ENCODE measurements around the gene OBSCN.

The OBSCN gene

DNA sequence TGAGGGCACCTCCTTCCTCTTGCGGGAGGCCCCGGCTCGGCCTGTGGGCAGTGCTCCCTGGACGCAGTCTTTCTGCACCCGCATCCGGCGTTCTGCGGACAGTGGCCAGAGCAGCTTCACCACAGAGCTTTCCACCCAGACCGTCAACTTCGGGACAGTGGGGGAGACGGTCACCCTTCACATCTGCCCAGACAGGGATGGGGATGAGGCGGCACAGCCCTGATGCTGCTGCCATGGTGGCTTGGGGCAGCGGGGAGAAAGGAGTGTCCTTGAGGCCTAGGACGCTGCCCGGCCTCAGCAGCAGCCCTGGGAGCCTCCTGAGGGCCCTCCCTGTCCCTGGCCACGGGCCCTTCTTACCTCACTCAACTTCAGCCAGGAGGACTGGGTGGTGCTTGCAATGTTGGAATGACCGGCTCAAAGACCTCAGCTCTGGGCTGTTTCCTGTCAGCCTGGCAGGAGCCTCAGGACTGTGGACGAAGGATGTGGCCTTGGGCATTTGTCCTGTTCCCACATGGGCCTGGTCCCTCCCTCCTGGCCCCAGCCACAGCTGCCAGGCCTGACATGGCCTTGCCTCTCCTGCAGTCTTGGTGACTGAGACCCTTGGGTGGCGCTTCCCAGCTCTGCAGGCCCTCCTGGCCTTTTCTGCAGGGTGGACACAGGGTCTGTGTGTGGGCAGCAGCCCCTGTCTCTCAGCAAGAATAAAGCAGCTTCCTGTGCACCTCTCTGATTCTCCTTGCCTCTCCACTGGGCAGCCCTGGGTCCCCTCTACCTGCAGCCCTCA is 152.9 kb downstream of the OBSCN start:
- DNase-seq = no peak

DNA sequence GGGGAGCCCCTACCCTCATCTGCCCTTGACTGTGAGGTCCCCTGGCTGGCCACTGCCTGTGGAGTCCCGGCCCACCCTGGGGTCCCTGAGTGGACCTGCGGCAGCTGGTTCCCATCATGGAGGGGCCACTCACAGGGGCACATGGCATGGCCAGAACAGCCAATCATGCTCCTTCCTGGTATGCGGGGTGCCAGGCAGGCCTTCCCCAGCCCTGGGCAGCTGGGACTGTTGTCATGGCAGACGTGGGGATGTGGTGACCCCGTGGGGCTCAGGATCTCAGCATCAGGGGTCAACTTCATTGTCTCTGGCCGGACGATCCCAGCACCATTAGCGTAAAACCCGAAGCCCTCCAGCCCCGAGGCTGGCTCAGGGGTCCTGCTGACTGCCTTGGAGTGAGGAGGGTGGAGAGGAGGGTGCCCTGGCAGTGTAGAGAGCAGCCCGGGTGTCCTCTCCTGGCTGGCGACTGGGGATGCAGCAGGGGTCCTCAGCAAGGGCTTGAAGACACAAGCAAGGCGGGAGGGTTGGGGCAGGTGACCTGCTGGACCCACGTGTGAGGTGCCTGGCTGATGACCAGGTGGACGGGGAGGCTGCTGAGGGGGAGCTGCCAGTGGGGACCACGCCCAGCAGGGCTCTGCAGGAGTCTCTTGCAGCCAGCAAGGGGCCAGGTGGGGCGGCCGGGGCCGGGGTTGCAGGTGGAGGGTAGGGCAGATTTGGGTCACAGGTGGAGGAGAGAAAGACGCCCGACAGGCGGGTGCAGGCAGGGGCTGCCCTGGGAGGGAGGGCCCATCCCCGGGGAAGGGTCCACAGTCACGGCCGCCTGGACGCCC is 153.7 kb downstream of the OBSCN start:
- DNase-seq = no peak

GRCh38 chr1:228362141-228362883 is 154.5 kb downstream of the OBSCN start:
- no peak for DNase-seq

GRCh38 chr1:228362884-228363450 is 155.1 kb downstream of the OBSCN start:
- DNase-seq = no peak

- no peak for DNase-seq
These were observed 155.8 kb downstream of the OBSCN start for GRCh38 chr1:228363686-228364067.

DNA sequence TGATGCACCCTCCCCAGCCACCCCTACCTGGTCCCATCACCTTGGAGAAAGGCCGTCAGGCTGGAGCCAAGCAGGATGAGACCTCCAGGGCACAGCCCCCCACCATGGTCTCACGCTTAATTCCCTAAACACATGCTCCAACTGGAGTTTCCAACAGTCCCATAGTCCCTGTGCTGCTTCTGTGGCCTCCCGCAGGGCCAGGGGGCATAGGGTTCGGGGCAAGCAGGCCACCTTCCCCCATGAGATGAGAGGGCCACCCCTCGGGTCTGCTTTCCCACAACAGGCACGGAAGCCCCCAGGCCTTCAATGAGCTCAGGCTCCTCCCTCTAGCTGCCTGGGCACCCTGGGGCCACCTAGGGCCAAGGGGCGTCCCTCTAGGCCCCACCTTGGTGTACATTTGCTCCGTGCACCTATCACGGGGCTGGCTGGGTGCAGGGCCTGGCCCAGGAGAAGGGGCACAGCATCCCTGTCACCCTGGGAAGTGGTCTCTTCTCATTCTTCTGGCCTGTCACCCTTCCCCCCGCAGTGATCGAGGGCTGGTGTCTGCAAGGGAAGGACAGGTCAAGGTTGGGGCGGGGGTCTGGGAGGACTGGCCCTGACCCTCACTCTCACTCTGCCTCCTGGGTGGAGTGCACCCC is 156.3 kb downstream of the OBSCN start:
- no peak for DNase-seq

DNA sequence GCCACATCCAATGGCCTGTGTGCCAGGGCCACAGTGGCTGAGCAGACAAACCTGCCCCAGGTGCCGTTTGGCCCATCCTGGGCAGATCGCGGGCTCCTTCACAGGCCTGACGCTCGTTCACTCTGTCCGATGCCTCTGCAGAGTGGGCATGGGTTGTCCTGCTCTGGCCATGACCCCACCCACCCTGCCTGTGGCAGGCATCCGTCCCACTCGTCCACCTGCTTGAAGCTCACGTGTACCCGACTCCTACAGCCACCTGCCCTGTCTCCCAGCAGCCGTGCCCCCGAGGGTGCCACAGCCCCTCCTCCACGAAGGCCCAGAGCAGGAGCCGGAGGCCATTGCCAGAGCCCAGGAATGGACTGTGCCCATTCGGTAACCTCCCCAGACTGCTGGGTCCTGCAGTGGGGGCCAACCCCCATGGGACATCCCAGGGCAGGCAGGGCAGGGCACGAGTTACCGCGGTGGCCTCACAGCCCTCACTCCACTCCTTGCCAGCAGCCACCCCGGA is 156.9 kb downstream of the OBSCN start:
- no peak for DNase-seq

GRCh38 chr1:228365271-228366061 is 157.6 kb downstream of the OBSCN start:
- DNase-seq = no peak

GRCh38 chr1:228366062-228366865 is 158.4 kb downstream of the OBSCN start:
- no peak for DNase-seq

DNA sequence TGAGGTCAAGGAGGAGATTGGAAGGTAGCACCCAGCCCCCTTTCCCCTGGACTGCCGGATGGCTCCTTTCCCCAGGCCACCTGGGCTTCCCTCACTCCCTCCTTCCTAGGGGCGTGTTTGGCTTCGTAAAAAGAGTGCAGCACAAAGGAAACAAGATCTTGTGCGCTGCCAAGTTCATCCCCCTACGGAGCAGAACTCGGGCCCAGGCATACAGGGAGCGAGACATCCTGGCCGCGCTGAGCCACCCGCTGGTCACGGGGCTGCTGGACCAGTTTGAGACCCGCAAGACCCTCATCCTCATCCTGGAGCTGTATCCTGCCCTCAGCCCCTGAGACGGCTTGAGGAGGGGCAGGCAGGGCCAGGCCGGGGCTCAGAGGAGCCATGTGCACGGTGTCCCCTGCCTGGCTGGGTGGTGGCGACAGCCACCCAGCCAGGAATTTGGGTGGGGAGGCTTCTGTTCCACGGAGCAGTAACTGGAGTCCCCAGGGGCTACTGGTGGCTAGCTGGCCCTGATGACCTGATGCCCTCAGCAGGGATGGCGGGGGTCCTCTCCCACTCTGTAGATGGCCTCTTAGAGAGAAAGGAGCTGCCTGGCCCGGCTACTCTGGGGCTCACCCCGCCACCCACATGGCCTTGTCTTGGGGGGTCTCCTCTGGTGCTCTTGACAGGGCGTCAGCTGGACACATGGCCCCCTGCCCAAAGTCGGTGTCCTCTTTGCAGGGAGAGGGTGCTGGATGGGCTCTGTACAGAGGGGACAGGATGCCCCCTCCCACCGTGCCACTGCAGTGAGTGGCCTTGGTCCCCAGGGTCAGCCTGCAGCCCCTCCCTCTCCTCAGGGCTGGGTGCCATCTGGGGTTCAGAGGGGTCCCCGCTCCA is 159.3 kb downstream of the OBSCN start:
- no peak for DNase-seq

DNA sequence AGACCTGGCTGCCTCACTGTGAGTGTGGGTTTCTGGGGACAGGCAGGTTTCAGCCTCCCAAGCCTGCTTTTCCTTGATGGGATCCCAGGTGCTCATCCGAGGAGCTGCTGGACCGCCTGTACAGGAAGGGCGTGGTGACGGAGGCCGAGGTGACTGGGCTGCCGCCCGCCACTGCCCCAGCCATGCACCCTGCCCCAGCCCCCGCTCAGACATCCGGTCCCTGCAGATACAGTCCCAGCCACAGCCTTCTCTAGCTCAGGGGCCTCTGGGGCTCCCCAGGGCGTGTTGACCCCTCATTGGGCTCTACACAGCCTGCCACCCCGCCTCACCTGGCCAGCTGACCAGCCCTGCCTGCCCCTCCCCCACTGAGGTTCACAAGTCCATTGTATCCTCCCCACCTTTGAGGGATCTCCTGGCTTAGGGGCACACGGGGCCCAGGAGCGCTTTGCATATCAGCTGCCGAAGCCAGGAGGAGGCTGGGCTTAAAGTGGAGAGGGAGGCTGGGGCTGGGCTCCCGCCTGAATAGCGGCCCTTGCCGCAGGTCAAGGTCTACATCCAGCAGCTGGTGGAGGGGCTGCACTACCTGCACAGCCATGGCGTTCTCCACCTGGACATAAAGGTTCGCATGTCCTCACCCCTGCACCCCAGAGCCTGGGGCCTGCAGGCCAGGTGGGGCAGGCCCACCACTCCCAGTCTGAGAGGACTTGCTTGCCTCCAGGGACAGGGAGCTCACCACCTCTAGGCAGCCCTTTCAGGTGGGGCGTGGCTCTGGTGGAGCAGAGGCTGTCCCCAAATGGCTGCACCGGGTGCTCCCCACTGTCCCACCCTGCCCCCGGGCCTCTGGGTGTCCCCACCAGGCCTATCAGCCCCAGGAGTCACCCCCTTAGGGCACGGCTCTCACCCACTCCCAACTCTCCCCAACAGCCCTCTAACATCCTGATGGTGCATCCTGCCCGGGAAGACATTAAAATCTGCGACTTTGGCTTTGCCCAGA is 160.3 kb downstream of the OBSCN start:
- no peak for DNase-seq

GRCh38 chr1:228368801-228369607 is 161.2 kb downstream of the OBSCN start:
- no peak for DNase-seq

DNA sequence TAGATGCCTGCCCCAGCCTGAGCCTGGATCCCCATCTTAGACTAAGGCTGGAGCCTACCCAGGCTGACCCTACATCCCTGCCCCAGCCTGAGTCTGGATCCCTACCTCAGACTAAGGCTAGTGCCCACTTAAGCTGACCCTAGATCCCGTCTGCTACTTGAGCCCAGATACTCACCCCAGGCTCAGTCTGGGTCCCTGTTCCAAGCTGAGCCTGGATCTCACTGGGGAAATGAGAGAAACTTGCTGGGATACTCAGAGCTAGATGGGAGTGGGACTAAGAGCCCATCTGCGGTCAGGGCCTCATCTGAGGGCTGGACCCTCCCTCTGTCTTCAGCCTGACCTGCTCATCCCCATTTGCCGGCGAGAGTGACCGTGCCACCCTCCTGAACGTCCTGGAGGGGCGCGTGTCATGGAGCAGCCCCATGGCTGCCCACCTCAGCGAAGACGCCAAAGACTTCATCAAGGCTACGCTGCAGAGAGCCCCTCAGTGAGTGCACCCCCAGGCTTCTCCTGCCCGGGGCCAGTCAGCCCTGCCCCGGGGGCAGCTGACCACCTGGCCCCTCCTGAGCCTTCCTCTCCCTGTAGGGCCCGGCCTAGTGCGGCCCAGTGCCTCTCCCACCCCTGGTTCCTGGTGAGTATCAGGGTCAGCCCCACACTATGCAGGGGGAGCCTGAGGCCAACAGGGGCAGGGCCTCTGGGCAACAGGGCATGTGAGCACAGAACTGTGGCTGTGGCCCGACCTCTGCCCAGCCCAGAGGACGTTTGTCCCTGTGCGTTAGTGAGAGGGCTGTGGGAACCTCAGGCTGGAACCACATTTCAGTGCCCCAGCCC is 162.0 kb downstream of the OBSCN start:
- DNase-seq = no peak

- no peak for DNase-seq
These were observed 162.6 kb downstream of the OBSCN start for GRCh38 chr1:228370439-228370940.

DNA sequence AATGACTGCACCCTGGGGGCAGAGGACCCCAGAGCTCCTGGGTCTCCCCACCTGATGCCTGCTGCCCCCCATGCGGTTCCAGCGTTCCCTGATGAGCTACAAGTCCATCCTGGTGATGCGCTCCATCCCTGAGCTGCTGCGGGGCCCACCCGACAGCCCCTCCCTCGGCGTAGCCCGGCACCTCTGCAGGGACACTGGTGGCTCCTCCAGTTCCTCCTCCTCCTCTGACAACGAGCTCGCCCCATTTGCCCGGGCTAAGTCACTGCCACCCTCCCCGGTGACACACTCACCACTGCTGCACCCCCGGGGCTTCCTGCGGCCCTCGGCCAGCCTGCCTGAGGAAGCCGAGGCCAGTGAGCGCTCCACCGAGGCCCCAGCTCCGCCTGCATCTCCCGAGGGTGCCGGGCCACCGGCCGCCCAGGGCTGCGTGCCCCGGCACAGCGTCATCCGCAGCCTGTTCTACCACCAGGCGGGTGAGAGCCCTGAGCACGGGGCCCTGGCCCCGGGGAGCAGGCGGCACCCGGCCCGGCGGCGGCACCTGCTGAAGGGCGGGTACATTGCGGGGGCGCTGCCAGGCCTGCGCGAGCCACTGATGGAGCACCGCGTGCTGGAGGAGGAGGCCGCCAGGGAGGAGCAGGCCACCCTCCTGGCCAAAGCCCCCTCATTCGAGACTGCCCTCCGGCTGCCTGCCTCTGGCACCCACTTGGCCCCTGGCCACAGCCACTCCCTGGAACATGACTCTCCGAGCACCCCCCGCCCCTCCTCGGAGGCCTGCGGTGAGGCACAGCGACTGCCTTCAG is 163.3 kb downstream of the OBSCN start:
- DNase-seq = no peak
